GM19240 (cell line): Measurements from ENCODE around the gene AUTS2.

ENCODE experiments used
- DNase-seq: peaks from one replicate; pipeline ENCODE4 v3.0.0; 2011; ENCODE audit warnings: low spot score; ENCODE audit not compliant: insufficient read length

Gene AUTS2

DNA sequence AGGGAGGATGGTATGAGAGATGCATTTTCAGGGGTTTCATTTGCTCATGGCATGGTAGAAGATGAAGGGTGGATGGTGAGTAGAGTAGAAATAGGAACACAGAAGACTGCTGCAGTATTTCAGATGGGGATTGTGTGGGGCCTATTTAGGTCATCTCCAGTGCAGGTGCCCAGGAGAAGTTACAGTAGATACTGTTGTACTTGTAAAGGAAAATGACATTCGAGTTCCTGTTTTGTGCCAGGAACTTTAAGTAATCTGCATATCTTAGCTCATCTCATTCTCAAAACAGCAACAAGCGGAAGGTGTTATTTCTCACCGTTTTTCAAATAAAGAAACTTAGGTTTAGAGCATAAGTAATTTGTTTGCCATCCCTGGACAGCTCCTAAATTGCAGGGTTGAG, 156.2 kb downstream of the AUTS2 start:
- no peak for DNase-seq

DNA sequence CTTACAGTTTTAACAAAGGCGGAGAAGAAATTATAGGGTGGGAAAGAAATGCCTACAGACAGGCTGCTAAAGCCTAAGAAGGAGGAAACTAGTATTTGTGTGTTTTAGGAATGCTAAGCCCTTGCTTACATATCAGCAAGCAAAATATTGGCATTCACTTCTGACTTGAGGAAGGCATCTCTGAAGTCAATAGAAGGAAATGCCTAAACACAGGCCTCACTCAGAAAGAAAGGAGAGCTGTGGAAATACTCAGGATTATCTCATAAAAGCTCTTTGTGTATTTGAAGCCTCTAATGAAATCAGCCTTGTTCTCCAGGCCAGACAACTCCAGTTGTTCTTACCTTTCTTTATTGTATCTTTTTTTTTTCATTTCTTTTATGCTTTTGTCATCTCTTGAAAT, 158.0 kb downstream of the AUTS2 start:
- no peak for DNase-seq

DNA sequence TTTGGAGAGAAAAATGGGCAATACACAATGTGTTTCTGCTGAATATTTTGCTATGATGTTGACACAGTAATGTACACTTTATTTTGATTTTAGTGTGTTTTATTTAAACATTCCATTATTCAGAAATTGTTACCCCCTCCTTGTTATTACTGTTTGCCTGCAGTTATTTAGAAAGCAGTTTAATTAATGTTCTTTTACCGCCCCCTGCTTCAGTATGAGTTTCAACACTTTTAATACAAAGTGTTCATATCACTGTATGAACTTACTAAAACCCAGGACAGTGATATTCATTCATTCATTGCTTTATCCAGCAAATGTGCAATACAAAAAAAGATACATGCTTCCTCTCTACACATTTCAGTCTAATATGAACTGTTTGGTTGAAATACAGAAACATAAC, 159.3 kb downstream of the AUTS2 start:
- DNase-seq = no peak

DNA sequence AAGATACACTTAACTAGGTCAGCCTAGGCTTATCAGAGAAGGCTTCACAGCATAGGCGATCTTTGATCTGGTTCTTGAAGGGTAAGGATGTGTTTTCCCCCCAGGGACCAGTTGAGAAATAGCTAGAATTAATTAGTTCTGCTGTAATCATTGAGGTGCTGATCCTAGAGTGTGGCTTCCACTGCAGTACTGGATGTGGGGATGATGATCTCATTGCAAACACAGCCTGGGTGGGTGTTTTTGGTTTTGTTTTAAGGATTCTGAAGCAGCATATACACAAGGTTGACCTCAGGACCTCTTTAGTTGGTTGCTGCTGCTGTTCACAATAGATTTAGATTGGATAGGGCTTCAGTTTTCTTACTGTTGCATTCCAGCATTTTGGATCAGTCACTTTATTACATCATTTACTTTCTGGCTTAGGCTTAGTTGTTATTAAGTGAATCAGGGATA, 159.7 kb downstream of the AUTS2 start:
- DNase-seq = no peak

DNA sequence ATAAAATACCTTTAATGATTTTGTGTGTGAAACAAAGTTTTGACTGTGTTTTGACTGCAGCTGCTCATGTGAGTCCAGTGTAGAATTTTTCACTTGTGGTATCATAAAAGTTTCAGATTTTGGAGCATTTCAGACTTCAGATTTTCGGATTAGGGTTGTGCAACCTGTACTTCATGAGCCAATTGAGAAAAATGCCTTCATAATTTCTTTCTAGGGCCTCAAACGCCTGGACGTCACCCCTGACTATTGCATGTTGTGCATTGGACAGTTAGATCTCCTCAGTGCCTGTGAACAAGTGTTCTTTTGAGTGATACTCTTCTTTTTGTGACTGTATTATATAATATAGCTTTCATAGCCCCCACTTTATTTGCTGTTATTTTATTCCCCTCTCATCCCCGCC, 161.1 kb downstream of the AUTS2 start:
- DNase-seq = no peak

DNA sequence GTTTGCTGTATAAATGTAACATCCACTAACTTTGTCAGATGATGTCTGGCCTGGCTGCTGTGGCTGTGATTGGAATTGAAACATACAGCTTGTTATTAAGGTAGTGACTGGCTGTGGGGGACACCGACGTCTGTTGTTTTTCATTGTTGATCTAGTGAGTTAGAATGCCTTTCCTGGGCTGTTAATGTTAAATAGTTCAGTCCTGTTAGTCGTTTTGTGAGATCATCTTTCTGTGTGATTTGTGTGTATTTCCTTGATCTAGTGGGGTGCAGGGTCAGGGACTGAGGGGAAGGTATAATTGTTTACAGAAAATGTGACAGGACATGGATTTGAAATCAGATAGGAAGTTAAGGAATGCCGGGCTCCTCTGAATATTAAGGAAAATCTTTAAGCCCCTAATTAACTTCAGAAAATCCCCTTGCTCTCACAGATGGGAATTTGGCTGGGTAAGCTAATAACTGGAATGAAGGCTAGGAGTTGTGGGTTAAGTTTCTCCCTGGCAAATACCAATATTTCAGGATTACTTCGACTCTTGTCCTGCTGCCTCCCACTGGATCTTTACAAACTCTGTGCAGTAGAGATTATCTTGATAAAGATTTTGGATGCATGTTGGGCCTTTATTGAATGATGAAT, 163.1 kb downstream of the AUTS2 start:
- DNase-seq = no peak

DNA sequence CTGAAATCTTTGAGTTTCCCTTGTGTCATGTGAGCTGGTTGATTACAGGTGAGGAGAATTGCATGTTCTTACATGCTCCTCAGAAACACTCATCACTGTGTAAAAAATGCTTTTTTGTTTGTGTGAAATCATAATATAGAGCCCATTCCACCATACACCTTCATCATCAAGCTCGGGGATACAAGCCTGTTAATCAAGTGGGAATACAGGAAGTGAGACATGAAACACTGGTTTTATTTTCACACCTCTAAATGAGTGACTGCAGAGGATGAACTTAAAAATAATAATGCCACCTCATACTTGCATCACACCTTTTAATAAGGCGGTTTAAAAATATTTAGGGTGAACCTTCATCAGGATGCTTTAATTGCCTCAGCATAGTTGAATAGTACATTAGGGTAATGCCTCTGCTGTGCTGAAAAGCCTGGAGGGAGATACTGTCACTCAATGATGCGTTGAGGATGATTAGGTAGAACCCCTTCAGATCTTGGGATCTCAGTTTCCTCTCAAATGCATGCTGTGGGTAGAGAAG, 164.6 kb downstream of the AUTS2 start:
- DNase-seq = no peak

DNA sequence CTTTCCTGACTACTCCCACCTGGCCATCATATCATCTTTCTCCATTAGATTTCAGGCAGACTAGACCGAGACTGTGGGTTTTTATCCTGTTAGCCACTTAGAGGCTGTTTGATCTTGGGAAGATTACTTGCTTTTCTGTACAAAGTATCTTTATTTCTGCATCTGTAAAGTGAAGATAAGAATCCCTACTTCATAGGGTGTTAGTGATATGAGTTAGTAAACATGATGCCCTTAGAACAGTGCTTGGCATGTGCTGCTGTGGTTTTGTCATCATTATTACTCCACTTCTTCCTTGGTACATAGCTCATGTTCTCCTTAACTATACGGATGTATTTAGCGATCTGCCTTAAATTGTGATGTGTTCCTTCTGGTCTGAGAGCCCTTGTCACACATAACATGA, 165.2 kb downstream of the AUTS2 start:
- DNase-seq = no peak

DNA sequence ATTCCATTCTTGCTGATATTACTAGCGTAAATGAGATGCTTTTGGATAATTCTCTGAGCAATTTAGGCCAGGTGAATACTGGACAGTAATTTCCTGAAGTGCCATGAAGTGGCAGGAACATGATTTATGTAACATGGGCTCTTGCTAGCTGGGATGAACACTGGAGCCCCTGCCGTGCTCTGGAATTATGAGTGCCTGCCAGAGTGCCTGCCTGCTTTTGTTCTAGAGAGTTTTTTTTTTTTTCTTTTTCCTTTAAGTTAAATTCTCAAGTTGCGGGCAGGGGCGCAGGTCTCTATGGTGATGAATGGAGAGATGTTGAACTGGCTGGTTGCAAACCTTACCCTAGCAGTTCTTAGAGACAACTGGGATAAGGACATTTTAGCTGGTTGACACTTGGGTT, 165.9 kb downstream of the AUTS2 start:
- DNase-seq = no peak

DNA sequence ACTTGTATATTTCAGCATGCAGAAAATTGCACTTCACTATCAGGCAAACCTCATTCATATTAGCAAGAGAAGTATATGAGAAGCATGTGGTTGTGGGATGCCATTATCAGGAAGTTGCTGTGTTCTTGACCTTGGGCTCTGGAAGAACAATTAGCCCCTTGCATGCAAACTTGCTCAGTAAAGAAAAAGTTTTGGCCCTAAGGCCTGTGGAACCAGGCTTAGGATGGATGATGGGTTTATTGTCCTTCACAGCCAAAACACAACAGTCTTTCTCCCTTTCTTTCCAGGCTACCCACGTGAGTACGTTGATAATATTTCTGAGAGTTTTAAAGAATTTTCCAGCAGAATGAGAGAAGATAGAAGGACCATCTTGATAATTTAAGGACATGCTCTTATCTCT, 166.4 kb downstream of the AUTS2 start:
- DNase-seq = no peak

DNA sequence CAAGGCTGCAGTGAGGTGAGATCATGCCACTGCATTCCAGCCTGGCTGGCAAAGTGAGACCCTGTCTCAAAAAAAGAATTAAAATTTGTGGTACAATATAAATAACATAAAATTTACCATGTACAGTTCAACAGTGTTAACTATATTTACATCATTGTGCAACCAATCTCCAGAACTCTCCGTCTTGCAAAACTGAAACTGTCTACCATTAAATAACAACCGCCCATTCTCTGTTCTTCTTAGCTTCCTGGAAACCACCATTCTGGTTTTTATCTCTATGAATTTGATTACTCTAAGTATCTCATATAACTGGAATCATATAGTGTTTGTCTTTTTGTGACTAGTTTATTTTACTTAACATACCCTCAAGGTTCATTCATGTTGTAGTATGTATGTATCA, 167.6 kb downstream of the AUTS2 start:
- no peak for DNase-seq

DNA sequence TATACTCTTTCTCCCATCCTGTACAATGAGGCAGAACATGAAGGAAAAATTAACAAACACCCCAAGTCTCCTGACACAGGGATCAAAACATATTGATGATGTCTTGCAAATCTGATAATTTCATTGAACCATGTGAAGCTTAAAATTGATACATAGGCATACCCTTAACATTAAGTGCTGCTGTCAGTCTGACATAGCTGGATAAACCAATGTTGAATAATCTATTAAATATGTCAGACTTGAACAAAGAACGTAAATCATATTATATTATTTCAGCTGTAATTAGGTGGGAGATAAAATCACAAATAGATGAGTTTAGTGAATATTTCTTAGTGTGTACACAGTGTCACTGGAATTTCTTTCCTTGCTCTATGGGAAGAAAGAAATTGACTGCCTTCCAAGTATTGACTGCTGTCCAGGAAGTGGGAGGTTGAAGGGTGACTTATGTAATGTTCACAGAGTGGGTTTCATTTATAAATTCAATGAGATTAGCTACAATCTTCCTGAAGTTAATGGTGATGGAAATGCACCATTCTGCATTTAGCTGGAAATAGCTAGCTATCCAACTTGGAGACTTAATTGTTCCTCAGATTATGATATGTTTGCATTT, 170.8 kb downstream of the AUTS2 start:
- DNase-seq = no peak

DNA sequence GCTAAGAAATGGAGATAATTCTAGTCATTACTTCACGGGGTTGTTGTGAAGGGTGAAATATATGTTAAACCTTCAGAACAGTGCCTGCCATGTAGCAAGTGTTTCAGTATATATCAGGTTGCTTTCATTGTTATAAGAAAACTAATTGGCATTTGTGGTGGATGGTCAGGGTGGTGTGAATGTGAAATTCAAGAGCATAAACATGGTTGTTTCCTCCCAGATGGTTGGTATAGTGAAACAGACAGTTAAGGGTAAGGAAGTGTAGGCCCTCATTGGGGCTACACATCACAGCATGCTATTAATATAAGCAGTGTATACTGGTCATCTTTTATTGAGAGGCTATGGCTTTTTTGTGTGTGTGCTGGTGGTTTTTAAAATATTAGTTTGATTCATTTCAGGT, 171.6 kb downstream of the AUTS2 start:
- no peak for DNase-seq

DNA sequence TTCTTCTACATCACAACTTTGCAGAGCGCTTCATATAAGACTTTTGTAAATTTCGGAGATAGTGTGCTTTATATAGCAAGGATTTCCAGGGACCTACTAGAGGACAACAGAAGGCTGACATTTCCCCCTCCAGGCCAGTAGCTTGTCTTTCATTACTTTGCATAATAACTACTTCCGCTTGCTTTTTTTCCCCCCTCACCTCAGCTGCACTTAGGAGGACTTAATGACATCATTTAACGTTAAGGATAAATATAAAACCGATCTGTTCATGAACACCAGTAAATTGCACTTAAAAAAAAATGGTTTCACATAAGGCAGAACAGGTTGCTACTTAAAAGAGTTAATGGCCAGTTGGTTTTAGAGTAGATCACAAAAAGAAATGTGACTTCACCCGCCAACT, 172.3 kb downstream of the AUTS2 start:
- DNase-seq = no peak

DNA sequence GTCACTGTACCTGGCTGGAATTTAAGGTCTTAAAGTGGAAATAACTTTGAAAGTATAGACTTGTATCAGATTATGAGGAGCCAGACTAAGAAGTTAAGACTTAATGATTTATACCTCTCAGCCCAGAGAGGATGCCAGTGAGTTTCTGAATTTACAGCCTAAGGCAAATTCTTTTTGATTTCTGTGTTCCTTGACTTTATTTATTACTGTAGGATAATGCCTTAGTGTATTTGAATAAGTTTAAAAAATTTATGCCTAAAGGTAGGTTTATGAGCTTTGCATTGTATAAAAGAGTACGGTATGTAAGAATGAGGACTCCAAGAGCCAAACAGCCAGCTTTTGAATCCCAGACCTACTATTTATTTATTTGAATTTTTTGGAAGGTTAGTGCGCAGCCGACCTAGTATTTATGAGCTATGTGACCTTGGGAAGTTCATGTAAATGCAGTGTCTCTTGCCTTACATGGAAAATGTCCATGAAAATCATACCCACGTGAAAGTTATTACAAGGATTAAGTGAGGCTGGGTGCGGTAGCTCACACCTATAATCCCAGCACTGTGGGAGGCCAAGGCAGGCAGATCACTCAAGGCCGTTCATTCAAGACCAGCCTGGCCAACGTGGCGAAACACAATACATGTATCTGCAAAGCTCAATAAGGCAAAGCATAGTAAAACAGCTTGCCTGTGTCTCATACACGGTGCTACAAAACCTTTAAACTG, 174.6 kb downstream of the AUTS2 start:
- no peak for DNase-seq

DNA sequence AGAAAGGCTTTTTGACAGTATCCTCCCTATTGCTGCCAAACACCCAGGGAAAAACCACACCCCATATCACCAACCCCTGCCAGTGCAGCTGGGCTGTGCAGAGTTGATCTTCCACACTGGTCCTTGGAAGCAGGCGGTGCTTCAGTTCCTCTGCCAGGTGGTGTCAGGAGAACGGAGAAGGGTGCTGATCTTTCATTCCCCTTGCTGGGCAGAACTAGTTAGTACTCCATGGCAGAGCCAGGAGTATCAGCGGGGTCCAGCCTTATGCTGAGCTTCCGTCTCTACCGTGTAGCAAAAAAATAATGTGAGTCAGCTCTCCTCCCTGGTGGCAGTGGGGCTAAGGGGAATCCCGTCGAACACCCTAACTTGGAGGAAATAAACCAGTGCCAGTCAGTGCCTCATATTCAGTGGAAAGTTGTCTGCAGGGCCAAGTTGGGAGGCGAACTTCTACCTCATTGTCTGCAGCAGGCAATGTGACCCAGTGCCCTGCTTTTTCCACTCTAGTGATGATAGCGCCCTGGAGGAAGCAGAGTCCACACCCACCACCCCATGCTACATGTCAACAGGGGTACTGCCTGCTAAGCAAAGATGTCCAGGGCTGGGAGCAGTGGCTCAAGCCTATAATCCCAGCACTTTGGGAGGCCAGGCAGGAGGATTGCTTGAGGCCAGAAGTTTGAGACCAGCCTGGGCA, 175.4 kb downstream of the AUTS2 start:
- DNase-seq = no peak

DNA sequence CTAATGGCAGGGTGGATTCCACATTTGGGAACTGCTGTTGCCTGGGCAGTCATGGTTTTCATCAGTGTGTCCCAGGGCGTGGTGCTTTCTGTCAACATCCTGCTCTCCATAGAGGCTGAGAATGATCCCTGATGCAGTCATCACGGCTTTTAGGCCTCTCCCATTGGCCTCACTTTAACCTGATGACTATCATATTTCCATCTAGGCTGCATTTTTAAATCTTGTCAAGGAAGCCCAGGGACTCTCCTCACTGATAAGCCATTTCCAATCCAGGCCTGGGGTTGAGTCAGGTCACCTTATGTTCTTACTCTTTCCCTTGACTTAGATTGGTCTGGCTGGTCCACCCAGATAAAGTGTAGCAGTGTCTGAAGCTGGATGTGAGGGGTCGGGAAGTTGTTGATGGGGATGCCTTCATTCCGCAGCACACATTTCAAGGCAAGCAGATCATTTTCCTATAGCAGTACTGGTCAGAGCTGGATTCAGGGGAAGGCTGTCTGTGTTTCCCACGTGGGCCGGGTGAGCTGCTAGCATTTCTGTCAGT, 177.0 kb downstream of the AUTS2 start:
- no peak for DNase-seq

DNA sequence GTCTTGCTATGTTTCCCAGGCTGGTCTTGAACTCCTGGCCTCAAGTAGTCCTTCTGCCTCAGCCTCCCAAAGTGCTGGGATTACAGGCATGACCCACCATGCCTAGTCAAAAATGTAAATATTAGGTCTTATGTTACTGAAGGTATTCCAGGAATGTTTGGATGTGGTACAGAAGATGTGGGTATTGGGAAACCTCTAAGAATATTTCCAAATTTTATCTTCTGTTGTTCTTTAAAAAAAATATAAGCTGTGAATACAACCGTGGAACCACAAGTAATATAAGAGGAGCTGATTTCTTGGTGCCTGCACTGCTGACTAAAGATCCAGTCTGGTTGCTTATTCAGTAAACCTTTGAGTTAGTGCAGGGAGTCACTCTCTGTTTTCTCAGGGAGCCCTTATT, 178.3 kb downstream of the AUTS2 start:
- no peak for DNase-seq

DNA sequence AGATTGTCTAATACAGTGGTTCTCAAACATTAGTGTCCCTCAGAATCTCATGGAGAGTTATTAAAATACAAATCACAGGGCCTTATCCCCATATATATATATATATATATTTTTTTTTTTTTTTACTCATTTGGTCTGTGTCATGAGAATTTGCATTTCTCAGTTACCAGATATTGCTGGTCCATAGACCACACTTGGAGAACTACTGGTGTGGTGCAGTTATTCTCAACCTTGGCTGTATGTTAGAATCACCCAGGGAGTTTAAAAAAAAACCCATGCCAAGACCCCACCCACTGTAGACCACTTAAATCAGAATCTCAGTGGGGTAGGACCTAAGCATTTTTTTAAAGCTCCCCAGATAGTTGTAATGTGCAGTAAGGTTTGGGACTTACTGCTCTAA, 179.9 kb downstream of the AUTS2 start:
- no peak for DNase-seq

DNA sequence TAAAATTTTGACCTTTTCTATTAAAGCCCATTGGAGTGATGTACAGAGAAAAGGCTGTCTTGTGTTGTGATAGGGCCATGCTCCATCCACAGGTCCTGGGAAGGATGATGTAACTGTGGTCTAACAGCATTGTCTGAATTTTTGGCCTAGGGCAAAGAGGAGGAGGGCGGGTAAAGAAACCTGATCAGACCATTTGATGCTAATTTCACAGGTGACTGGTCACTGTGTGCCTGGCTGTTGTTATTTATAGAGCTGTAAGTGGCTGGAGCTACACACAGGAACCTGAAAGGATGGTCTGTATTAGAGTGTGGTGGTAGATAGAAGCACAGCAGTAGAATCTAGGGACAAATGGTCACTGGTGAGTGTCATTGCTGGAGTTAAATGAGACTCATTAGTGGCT, 182.1 kb downstream of the AUTS2 start:
- DNase-seq = no peak

DNA sequence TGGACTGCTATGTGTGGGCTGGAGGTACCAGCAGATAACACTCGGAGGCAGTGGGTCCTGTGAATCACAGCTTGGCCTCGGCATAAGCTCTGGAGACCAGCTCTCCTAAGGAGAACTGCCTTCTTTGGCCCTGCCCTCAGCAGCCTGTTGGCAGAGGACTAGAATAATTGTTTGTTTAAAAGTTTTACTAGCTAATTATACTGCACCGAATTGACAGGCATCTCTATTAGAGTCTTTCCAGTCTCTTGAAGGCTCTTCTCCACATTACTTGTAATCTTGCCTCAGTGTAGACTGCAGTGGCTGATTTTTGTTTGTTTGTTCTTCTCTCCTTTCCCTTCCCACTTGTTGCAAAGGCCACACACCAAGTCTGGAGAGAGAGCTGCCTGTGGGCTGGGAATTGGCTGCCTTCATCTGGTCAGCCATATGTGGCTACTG, 183.2 kb downstream of the AUTS2 start:
- no peak for DNase-seq
